HG03558 (cell line): Measurements from ENCODE around the gene LZTFL1.

ENCODE experiments used
- ATAC-seq: cut with Tn5 transposase; IDR thresholded peaks from one replicate; pipeline ENCODE4 v1.9.1; 2021; ENCODE audit warnings: moderate number of reproducible peaks; ENCODE audit not compliant: unreplicated experiment; ENCODE audit errors: extremely low read depth

LZTFL1 gene

GRCh38 chr3:45789235-45789812 is 52.6 kb downstream of the LZTFL1 start:
- ATAC-seq = no peak

DNA sequence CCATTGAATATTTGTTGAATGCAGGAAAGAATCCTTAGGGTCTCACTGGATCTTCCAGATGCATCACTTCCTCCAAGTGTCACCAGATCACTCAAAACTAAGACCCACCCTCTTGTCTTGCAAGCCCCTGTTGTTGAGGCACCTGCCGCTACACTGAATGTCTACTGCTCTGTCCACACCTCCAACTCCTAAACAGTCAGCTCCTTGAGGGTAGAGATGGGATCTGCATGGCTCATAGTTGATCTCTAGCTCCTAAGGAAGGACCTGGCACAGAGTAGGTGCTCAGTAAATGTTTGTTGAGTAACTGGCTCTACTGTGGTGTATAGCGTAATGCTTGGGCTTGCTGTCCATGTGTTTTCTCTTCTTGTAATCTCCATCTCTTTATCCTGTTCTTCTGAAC is 54.4 kb downstream of the LZTFL1 start:
- ATAC-seq = no peak

DNA sequence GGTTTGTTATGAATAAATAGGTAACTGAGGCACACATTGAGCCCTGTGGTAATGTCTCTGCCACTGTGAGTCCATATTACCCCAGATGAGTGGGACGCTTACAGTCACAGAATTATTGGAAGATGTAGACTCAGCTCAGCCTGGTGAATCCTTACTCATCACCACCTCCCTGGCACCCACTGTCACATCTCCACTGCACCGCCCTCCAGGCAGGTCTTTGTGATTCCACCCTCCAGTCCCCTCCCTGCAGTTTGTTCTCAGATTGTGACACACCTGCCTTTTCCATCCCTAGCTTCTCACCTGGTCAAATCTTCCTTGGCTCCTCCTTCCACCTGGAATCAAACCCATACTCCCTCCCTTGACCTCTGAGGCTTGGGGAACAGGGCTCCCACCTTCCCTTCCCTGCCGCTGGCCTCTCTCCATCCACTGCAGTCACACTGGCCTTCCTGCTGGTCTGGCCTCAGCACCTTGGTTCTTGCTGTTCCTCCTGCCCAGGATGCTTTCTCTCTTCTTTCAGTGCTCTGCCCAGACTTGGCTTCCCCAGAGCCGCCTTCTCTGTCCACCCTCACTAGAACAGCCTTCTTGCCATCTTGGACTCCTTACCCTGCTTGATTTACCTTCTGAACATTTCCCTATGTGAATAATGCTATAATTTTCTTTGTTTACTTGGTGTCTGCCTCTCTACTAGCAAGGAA is 55.0 kb downstream of the LZTFL1 start:
- ATAC-seq = no peak

- no peak for ATAC-seq
These were observed 56.2 kb downstream of the LZTFL1 start for GRCh38 chr3:45785605-45786150.

- no peak for ATAC-seq
These were observed 58.3 kb downstream of the LZTFL1 start for GRCh38 chr3:45783667-45784066.

DNA sequence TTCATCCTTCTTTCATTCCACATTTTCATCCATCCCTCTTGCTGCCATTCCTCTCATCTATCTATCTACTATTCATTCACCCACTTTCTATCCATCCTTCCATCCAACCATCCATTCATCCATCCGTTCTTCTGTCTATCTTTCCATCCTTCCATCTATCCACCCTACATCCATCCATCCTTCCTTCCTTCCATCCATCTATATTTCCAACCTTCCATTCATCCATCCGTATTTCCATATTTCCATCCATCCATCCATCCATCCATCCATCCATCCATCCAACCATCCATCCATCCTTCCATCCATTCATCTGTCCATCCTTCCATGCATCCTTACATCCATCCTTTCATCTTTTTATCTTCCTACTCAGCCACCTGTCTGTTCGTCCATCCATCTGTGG is 59.5 kb downstream of the LZTFL1 start:
- ATAC-seq = no peak

- ATAC-seq = no peak
These were observed 60.1 kb downstream of the LZTFL1 start for GRCh38 chr3:45781841-45782240.

- no peak for ATAC-seq
These were observed 60.6 kb downstream of the LZTFL1 start for GRCh38 chr3:45781271-45781670.

DNA sequence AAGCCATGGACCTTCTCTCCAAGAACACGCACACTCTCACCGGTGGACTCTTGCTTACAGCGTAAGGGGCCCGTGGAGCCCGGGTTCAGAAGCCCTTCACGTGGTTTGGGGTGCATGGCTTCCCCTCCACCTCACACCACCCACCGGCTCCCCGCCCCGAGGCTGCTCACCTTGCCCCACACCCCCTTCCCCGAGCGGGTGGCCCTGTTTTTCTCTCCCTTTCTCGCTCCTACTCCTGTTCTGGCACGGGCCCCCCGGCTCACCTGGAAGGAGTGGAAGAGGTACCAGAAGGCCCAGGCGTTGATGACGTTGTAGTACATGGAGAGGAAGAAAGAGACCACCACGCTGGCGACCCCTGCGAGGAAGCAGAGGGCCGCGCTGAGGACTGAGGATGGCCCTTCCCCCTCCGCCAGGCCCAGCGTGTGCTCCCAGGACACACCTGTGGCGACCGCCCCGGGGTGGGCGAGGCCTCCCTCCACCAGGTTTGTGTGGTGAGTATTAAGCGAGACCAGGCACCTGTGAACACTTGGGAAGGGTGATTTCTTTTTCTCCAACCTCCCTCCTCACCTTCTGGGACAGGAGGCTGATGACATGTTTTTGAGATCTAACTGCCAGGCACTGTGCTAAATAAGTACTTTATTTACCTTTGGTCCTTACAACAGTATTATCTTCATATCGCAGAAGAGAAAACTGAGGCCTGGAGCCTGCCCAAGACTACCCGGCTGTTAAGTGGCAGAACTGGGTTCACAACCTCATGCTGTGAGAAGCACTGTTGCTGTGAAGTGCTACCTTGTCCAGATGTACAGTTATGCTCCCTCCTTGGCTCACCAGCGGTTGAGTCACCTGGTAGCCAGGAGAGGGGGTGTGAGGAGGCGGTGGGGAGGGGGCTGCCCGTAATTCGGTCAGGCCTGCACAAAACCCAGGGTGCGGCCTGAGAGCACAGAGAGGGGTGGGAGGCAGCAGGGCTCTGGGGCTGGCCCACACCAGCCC is 61.9 kb downstream of the LZTFL1 start:
- ATAC-seq = no peak

DNA sequence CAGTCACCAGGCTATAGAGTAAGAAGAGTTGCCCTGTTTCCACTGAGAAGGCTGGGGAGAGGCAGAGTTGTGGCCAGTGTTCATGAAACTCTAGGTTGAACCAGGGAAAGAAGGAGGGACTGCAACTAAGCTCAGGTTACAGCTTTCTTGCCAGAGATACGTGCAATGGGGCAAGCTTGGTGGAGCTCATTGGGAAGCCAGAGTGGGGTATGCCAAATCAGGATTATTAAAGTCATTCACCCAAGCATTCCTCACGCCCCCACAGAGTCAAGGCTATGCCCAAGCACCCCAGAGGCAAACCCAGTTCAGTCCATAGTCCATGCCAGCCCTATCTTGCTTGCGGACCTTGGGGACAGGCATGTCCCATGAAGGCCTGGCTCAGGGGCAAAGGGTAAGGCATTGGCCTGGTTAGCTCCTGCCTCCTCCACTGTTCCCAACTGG is 63.1 kb downstream of the LZTFL1 start:
- ATAC-seq = no peak

- no peak for ATAC-seq
These were observed 64.1 kb downstream of the LZTFL1 start for GRCh38 chr3:45777746-45778386.

- ATAC-seq = no peak
These were observed 64.7 kb downstream of the LZTFL1 start for GRCh38 chr3:45777111-45777745.

GRCh38 chr3:45776611-45777010 is 65.3 kb downstream of the LZTFL1 start:
- no peak for ATAC-seq

- ATAC-seq = no peak
These were observed 65.7 kb downstream of the LZTFL1 start for GRCh38 chr3:45776301-45776595.

GRCh38 chr3:45775571-45776300 is 66.2 kb downstream of the LZTFL1 start:
- no peak for ATAC-seq

- ATAC-seq = no peak
These were observed 67.1 kb downstream of the LZTFL1 start for GRCh38 chr3:45774581-45775521.

DNA sequence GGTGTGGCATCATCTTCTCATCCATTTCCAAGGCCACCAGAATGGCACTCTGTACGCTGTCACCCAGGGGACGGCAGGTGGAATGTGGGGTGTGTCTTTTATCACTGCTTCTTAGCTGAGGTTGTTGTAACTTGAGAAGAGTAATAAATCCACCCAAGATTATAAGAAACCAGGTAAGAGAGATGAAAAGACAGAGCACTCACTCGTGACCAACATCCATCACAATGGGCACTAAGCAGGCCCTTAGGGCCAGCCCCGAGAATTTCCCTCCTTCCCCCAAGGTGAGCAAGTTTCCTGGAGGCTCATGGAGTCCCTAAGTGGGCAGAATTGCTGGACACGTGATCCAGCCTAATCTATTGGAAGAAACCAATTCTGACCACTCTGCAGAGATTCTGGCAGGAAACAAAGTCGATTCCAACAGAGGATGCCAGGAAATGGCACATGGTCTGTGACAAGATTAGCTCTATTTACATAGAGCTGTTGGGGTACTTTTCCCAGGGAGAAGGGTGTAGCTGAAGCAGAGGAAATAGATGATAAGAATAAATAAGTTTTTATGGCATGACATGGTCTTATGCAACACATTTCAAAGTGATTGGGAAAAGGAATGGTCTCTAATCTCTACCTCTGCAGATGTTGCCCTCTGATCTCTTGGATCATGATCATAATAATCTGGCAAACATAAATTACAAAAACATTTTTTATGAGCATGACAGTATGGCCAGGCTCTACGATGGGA is 68.0 kb downstream of the LZTFL1 start:
- ATAC-seq = no peak
